SK-N-SH (cell line): ENCODE data around the gene TEX22.

Experiments used
- CHD2 ChIP-seq: fragments of 150-350 bp; IDR thresholded peaks from 2 replicates; pipeline ENCODE4 v1.6.1; 2018; ENCODE audit warnings: low read length; ENCODE audit not compliant: partially characterized antibody
- CTCF ChIP-seq: fragments of 200-600 bp; sonication (generic); IDR thresholded peaks from 2 replicates; pipeline ENCODE4 v1.6.1; 2017; ENCODE audit warnings: antibody characterized with exemption, mild to moderate bottlenecking, moderate library complexity
- EZH2phosphoT487 ChIP-seq: fragments of 200-600 bp; sonication (generic); IDR thresholded peaks from 2 replicates; pipeline ENCODE4 v1.6.1; 2017; ENCODE audit warnings: low read depth, mixed run types, mild to moderate bottlenecking, antibody characterized with exemption, moderate library complexity, borderline replicate concordance
- IRF3 ChIP-seq: fragments of 150-350 bp; IDR thresholded peaks from 2 replicates; pipeline ENCODE4 v1.6.1; 2016; ENCODE audit warnings: mild to moderate bottlenecking, low read depth, low read length
- JUND ChIP-seq: IDR thresholded peaks from 2 replicates; pipeline ENCODE4 v1.4.0; 2012
- MAX ChIP-seq: IDR thresholded peaks from 2 replicates; pipeline ENCODE4 v1.4.0; 2012; ENCODE audit warnings: low read depth
- NRF1 ChIP-seq: IDR thresholded peaks from 2 replicates; pipeline ENCODE4 v1.6.1; 2012; ENCODE audit warnings: low read depth, mild to moderate bottlenecking, low read length
- PBX3 ChIP-seq: IDR thresholded peaks from 2 replicates; pipeline ENCODE4; 2012
- POLR2AphosphoS5 ChIP-seq: IDR thresholded peaks from 2 replicates; pipeline ENCODE4 v1.6.1; 2012; ENCODE audit warnings: low read depth, low read length
- RAD21 ChIP-seq: IDR thresholded peaks from 2 replicates; pipeline ENCODE4 v1.6.1; 2012; ENCODE audit warnings: mild to moderate bottlenecking, low read length
- RCOR1 ChIP-seq: fragments of 150-350 bp; IDR thresholded peaks from 2 replicates; pipeline ENCODE4 v1.6.1; 2017; ENCODE audit warnings: antibody characterized with exemption, low read length

GRCh38 chr14:105444859-105445258, 46.5 kb downstream of the TEX22 start:
- TF ChIP-seq CTCF (no peak), EZH2phosphoT487 (no peak), IRF3 (no peak), MAX (no peak), RCOR1 (no peak), JUND (no peak), CHD2 (no peak), PBX3 (no peak), POLR2AphosphoS5 (no peak), RAD21 (no peak), NRF1 (no peak)
